ENCODE results near the gene SLC27A4.
"Not testable (repeated sequence)": the region's sequence is repeated elsewhere in the genome, so short reads cannot be mapped to it uniquely, and the experiment has no call there.

SLC27A4 gene

GRCh38 chr9:128321343-128321742, 19.0 kb upstream of the SLC27A4 start:
- peak overlapping the region; percentile 90 to 95 for H3K4me3 Mint-ChIP-seq
- ATAC-seq (no peak), DNase-seq (no peak)
- H3K27ac Mint-ChIP-seq: no peak overlapping the region
- H3K9me3 Mint-ChIP-seq: no peaks in the 10 kb centered on the region
- H3K27me3 Mint-ChIP-seq: no peaks in the 10 kb centered on the region
- H3K4me1 Mint-ChIP-seq: peaks cover 25% of the 10 kb centered on the region

GRCh38 chr9:128321879-128322403, 18.4 kb upstream of the SLC27A4 start:
- no peak for DNase-seq
- Mint-ChIP-seq H3K4me1 (peaks cover 25% of the 10 kb centered on the region), H3K9me3 (no peaks in the 10 kb centered on the region)

GRCh38 chr9:128322404-128323211, 17.7 kb upstream of the SLC27A4 start, which contains the start of the genes COQ4 and TRUB2:
COQ4 (plus strand) TSS chr9:128322839; CDS start chr9:128322859, 20 bp downstream.
TRUB2 (minus strand) TSS chr9:128322447; CDS start chr9:128322408, 39 bp downstream.
- Mint-ChIP-seq H3K4me1 (peaks cover 25% of the 10 kb centered on the region), H3K27ac (peak within 1 kb of the TSS; percentile 98 to 99), H3K27me3 (no peaks in the 10 kb centered on the region), H3K4me3 (peak within 1 kb of the TSS; percentile 90 to 95), H3K9me3 (no peaks in the 10 kb centered on the region)
- ATAC-seq (peak; percentile 92), DNase-seq (peak; percentile 92 to 94)

More at GRCh38 chr9:128321879-128322403, 18.4 kb upstream of the SLC27A4 start:
- peak; percentile 1 for ATAC-seq
- H3K27ac Mint-ChIP-seq: peak overlapping the region; percentile 98 to 99
- H3K27me3 Mint-ChIP-seq: no peaks in the 10 kb centered on the region
- peak overlapping the region; percentile 90 to 95 for H3K4me3 Mint-ChIP-seq

- DNase-seq (no peak), ATAC-seq (peak; percentile 30)
- Mint-ChIP-seq H3K4me1 (peaks cover 25% of the 10 kb centered on the region), H3K4me3 (peak overlapping the region; percentile 90 to 95), H3K9me3 (no peaks in the 10 kb centered on the region), H3K27ac (peak overlapping the region; percentile 98 to 99), H3K27me3 (no peaks in the 10 kb centered on the region)
Measured at GRCh38 chr9:128323212-128323730, 17.1 kb upstream of the SLC27A4 start.

- Mint-ChIP-seq H3K9me3 (no peaks in the 10 kb centered on the region), H3K4me3 (peak overlapping the region; percentile 90 to 95), H3K4me1 (peaks cover 25% of the 10 kb centered on the region), H3K27ac (peak overlapping the region; percentile 42 to 98), H3K27me3 (no peaks in the 10 kb centered on the region)
- ATAC-seq: no peak
- DNase-seq: no peak
Measured at GRCh38 chr9:128323791-128324190, 16.5 kb upstream of the SLC27A4 start.

- DNase-seq (no peak), ATAC-seq (no peak)
- Mint-ChIP-seq H3K4me3 (peak overlapping the region; percentile 19 to 90), H3K4me1 (peaks cover 25% of the 10 kb centered on the region), H3K27ac (peak overlapping the region in 1 of 2 donors; percentile 46), H3K9me3 (no peaks in the 10 kb centered on the region), H3K27me3 (no peaks in the 10 kb centered on the region)
Measured at GRCh38 chr9:128324401-128324800, 15.9 kb upstream of the SLC27A4 start.

GRCh38 chr9:128325629-128326028, 14.7 kb upstream of the SLC27A4 start:
- peaks cover 25% of the 10 kb centered on the region for H3K4me1 Mint-ChIP-seq
- no peaks in the 10 kb centered on the region for H3K9me3 Mint-ChIP-seq
- ATAC-seq: no peak
- no peak overlapping the region for H3K4me3 Mint-ChIP-seq
- DNase-seq: no peak
- H3K27me3 Mint-ChIP-seq: no peaks in the 10 kb centered on the region
- H3K27ac Mint-ChIP-seq: no peak overlapping the region

GRCh38 chr9:128333451-128333869, 6.9 kb upstream of the SLC27A4 start:
- ATAC-seq (no peak), DNase-seq (no peak)
- Mint-ChIP-seq H3K4me1 (no peaks in the 10 kb centered on the region), H3K4me3 (no peak overlapping the region), H3K27ac (no peak overlapping the region), H3K27me3 (no peaks in the 10 kb centered on the region), H3K9me3 (no peaks in the 10 kb centered on the region)

GRCh38 chr9:128335161-128335560, 5.2 kb upstream of the SLC27A4 start:
- Mint-ChIP-seq H3K27ac (no peak overlapping the region), H3K4me1 (peaks cover 7% of the 10 kb centered on the region), H3K9me3 (no peaks in the 10 kb centered on the region), H3K27me3 (no peaks in the 10 kb centered on the region), H3K4me3 (no peak overlapping the region)
- DNase-seq (no peak), ATAC-seq (no peak)

GRCh38 chr9:128335914-128336313, 4.4 kb upstream of the SLC27A4 start:
- ATAC-seq (no peak), DNase-seq (no peak)
- H3K4me1 Mint-ChIP-seq: peaks cover 7% of the 10 kb centered on the region
- no peaks in the 10 kb centered on the region for H3K9me3 Mint-ChIP-seq
- H3K27me3 Mint-ChIP-seq: no peaks in the 10 kb centered on the region
- no peak overlapping the region for H3K27ac Mint-ChIP-seq
- H3K4me3 Mint-ChIP-seq: no peak overlapping the region

- DNase-seq: no peak
- Mint-ChIP-seq H3K4me1 (peaks cover 15% of the 10 kb centered on the region), H3K9me3 (no peaks in the 10 kb centered on the region), H3K27me3 (no peaks in the 10 kb centered on the region), H3K4me3 (no peak overlapping the region), H3K27ac (no peak overlapping the region)
- no peak for ATAC-seq
Measured at GRCh38 chr9:128337936-128338335, 2.4 kb upstream of the SLC27A4 start.

GRCh38 chr9:128338852-128339614, 1.3 kb upstream of the SLC27A4 start:
- not testable (repeated sequence) for H3K27ac Mint-ChIP-seq, DNase-seq, H3K9me3 Mint-ChIP-seq, H3K27me3 Mint-ChIP-seq, ATAC-seq
- Mint-ChIP-seq H3K4me3 (peak overlapping the region; percentile 86 to 99), H3K4me1 (peaks cover 15% of the 10 kb centered on the region)

GRCh38 chr9:128340691-128341434, 536 bp downstream of the SLC27A4 start:
- ATAC-seq (peak; percentile 71), DNase-seq (no peak)
- H3K4me1 Mint-ChIP-seq: peaks cover 15% of the 10 kb centered on the region
- peak overlapping the region; percentile 86 to 99 for H3K4me3 Mint-ChIP-seq
- H3K27ac Mint-ChIP-seq: peak overlapping the region; percentile 45 to 80
- no peaks in the 10 kb centered on the region for H3K27me3 Mint-ChIP-seq
- no peaks in the 10 kb centered on the region for H3K9me3 Mint-ChIP-seq

- DNase-seq (peak; percentile 67 to 79), ATAC-seq (peak; percentile 75)
- H3K27me3 Mint-ChIP-seq: no peaks in the 10 kb centered on the region
Measured at GRCh38 chr9:128341435-128341849, 1.1 kb downstream of the SLC27A4 start.

More at GRCh38 chr9:128341435-128341849, 1.1 kb downstream of the SLC27A4 start:
- H3K4me1 Mint-ChIP-seq: peaks cover 15% of the 10 kb centered on the region
- peak overlapping the region; percentile 45 to 80 for H3K27ac Mint-ChIP-seq
- H3K9me3 Mint-ChIP-seq: no peaks in the 10 kb centered on the region
- peak overlapping the region; percentile 86 to 99 for H3K4me3 Mint-ChIP-seq
